Skeletal muscle cell (primary cell): Measurements from ENCODE around the gene FCAR.
"Not testable (repeated sequence)": the region's sequence is repeated elsewhere in the genome, so short reads cannot be mapped to it uniquely, and the experiment has no call there.

Experiments
- DNase-seq: peaks from one replicate; pipeline ENCODE4 v3.0.0-alpha.2; 2010; ENCODE audit warnings: low read depth
- H3K4me3 ChIP-seq: 2 replicates; pipeline ENCODE4 v1.5.1; 2011; ENCODE audit warnings: low read depth, mild to moderate bottlenecking, control low read depth, low read length, moderate library complexity

Gene FCAR

DNA sequence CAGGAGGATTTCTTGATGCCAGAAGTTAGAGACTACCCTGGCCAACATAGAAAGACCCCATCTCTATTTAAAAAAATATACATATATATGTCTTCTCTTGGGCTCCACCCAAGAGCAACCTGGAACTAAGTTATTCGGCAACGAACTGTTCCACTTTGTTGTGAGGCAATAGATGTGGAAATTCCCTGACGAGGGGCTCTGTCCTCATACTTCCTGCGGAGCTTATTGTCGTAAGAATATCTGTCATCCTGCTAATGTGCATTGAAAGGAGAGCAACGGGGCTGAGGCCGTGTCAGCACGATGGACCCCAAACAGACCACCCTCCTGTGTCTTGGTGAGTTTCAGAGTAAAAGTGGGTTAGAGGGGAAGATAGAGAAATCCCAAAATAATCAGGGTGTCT, at the start of gene FCAR:
FCAR (plus strand) TSS at position 246 of the 400 bp plus-strand sequence; CDS start at position 301, 55 bp downstream.
- no peak within 1 kb of the TSS for H3K4me3 ChIP-seq
- no peak for DNase-seq

DNA sequence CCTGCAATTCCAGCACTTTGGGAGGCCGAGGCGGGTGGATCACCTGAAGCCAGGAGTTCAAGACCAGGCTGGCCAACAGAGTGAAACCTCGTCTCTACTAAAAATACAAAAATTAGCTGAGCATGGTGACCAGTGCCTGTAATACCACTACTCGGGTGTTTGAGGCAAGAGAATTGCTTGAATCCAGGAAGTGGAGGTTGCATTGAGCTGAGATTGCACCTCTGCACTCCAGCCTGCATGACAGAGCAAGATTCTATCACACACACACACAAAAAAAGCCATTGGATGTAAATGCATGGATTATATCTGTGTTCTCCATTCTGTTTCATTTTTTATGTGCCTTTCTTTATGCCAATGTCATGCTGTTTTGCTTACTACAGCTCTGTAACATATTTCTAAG, 49.6 kb upstream of the FCAR start:
- H3K4me3 ChIP-seq, DNase-seq: not testable (repeated sequence)

DNA sequence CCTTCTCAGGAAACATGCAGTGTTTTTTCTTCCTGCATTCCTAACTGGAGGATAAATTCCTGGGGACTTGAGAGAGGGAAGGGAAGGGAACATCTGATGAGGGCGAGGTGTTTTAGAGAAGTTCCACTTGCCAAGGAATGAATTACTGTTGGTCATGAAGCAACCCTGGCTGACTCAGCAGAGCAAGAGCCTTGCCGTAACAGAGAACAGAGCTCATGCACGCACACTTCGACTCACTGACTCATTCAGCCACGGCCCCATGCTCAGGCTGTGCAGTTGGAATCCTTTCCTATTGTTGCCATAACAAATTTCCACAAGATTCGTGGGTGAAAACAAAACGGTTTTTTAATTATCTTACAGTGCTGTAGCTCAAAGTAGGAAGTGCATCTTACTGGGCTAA, 48.7 kb upstream of the FCAR start:
- H3K4me3 ChIP-seq, DNase-seq: not testable (repeated sequence)

DNA sequence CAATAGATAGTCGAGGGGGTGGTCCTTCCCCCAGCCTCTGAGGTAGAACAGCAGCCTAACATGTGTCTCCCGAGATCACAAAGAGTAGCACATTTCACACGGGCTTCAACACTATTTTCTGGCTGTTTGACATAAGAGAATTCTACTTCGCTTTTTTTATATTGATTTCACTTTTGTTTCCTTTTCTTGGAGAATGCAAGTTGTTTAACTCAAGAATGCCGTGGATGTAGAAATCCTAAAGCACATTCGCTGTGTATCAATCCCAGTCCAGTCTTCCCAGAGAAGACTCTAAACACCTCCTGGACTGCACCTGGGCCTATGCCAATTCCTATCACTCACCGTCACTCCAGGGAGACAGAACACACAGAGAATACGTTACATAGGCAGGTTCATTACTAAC, 46.0 kb upstream of the FCAR start:
- not testable (repeated sequence) for H3K4me3 ChIP-seq, DNase-seq

DNA sequence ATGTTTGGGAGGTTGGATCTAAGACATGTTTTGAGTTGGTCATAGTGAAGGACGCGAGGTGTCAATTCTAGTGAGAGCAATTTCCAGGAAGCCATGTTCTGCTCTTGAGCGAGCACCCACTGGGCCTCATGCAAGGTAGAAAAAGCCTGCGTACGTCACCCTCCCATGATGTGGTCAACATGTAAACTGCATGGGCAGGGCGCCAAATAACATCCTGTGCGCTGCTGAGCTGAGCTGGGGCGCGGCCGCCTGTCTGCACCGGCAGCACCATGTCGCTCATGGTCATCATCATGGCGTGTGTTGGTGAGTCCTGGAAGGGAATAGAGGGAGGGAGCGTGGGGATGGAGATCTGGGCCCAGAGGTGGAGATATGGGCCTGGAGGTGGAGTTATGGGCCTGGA, 41.5 kb upstream of the FCAR start, which contains the start of gene KIR2DS4:
KIR2DS4 (plus strand) TSS at position 181 of the 400 bp plus-strand sequence.
- not testable (repeated sequence) for H3K4me3 ChIP-seq

DNA sequence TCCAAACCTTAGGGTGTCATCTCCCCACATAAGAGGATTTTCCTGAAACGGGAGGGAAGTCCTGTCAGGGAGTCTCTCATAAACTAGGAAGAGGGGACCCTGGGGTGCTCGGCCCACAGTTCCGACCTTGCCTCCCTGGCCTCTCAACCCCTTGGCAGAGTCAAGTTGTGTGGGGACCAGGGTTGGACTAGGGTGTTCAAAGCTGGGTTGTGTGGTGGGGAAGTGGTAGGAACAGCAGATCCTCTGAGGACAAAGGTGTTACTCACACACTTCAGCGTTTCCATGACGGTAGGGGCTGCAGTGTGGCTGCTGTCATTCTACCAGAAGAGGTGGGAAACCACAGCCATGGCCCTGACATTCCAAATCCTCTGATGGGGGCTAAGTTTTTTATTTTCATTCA, 38.9 kb upstream of the FCAR start:
- not testable (repeated sequence) for H3K4me3 ChIP-seq, DNase-seq

More for the DNA sequence above, 41.5 kb upstream of the FCAR start, which contains the start of gene KIR2DS4:
- not testable (repeated sequence) for DNase-seq

DNA sequence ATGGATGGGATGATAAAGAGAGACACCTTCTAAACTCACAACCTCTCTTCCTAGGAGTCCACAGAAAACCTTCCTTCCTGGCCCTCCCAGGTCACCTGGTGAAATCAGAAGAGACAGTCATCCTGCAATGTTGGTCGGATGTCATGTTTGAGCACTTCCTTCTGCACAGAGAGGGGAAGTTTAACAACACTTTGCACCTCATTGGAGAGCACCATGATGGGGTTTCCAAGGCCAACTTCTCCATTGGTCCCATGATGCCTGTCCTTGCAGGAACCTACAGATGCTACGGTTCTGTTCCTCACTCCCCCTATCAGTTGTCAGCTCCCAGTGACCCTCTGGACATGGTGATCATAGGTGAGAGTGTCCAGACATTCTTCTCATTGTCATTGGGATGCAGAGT, 36.5 kb upstream of the FCAR start:
- not testable (repeated sequence) for DNase-seq, H3K4me3 ChIP-seq

DNA sequence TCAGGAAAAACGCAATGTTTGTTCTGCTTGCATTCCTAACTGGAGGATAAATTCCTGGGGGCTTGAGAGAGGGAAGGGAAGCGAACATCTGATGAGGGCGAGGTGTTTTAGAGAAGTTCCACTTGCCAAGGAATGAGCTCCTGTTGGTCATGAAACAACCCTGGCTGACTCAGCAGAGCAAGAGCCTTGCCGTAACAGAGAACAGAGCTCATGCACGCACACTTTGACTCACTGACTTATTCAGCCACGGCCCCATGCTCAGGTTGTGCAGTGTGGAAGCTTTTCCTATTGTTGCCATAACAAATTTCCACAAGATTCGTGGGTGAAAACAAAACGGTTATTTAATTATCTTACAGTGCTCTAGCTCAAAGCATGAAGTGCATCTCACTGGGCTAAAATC, 30.9 kb upstream of the FCAR start:
- not testable (repeated sequence) for DNase-seq, H3K4me3 ChIP-seq

DNA sequence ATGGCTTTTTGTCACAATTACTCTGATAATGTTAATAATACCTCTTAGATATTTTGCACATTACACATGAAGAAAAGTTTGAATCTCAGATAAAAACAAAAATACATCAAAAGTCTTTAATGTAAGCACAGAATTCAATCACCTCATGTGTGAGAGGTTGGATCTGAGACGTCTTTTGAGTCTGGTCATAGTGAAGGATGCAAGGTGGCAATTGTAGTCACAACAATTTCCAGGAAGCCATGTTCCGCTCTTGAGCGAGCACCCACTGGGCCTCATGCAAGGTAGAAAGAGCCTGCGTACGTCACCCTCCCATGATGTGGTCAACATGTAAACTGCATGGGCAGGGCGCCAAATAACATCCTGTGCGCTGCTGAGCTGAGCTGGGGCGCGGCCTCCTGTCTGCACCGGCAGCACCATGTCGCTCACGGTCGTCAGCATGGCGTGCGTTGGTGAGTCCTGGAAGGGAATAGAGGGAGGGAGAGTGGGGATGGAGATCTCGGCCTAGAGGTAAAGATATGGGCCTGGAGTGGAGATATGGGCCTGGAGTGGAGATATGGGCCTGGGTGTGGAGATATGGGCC, 23.9 kb upstream of the FCAR start, which contains the start of gene KIR3DL2:
KIR3DL2 (plus strand) TSS at position 383 of the 580 bp plus-strand sequence; CDS start at position 416, 33 bp downstream.
- DNase-seq, H3K4me3 ChIP-seq: not testable (repeated sequence)

DNA sequence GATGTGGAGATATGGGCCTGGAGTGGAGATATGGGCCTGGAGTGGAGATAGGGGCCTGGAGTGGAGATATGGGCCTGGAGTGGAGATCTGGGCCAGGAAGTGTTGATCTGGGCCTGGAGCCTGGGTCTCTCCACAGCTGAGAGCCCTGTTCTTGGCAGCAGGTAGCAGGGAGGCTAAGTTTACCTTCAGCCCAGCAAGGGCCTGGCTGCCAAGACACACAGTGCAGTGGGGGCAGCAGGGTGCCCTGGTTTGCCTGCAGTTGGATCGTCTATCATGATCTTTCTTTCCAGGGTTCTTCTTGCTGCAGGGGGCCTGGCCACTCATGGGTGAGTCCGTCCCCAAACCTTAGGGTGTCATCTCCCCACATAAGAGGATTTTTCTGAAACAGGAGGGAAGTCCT, 23.1 kb upstream of the FCAR start:
- no peak overlapping the region for H3K4me3 ChIP-seq
- DNase-seq: no peak

DNA sequence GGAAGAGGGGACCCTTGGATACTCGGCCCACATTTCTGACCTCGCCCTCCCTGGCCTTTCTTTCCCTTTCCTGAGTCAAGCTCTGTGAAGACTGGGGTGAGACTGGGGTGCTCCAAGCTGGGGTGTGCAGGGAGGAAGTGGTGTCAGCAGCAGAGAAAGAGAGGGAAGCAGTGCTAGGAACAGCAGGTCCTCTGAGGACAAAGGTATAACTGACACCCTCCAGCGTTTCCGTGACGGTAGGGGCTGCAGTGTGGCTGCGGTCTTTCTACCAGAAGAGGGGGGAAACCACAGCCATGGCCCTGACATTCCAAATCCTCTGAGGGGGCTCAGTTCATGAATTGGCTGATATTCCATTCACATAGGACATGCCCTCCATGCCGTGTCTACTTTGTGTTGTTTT, 22.7 kb upstream of the FCAR start:
- DNase-seq: no peak
- H3K4me3 ChIP-seq: no peak overlapping the region

DNA sequence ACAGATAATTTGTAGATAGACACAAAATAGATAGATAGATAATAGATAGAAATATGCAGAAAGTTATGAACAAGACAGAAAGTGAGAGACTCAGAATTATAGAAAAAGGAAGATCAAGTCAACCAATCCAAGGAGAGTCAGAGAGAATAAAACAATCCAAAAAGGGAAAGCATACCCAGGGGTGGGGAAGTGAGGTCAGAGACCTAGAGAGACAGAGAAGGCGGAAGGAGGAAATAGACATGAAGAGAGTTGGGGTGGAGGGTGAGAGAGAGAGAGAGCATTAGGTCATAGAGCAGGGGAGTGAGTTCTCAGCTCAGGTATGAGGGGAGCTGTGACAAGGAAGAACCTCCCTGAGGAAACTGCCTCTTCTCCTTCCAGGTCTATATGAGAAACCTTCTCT, 18.8 kb upstream of the FCAR start:
- H3K4me3 ChIP-seq, DNase-seq: not testable (repeated sequence)

DNA sequence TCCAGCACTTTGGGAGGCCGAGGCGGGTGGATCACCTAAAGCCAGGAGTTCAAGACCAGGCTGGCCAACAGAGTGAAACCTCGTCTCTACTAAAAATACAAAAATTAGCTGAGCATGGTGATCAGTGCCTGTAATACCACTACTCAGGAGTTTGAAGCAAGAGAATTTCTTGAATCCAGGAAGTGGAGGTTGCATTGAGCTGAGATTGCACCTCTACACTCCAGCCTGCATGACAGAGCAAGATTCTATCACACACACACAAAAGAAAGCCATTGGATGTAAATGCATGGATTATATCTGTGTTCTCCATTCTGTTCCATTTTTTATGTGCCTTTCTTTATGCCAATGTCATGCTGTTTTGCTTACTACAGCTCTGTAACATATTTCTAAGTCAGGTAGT, 15.6 kb upstream of the FCAR start:
- H3K4me3 ChIP-seq, DNase-seq: not testable (repeated sequence)

DNA sequence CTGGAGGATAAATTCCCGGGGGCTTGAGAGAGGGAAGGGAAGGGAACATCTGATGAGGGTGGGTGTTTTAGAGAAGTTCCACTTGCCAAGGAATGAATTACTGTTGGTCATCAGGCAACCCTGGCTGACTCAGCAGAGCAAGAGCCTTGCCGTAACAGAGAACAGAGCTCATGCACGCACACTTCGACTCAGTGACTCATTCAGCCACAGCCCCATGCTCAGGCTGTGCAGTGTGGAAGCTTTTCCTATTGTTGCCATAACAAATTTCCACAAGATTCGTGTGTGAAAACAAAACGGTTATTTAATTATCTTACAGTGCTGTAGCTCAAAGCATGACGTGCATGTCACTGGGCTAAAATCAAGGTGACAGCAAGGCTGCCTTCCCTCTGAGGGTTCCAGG, 14.6 kb upstream of the FCAR start:
- not testable (repeated sequence) for H3K4me3 ChIP-seq, DNase-seq

DNA sequence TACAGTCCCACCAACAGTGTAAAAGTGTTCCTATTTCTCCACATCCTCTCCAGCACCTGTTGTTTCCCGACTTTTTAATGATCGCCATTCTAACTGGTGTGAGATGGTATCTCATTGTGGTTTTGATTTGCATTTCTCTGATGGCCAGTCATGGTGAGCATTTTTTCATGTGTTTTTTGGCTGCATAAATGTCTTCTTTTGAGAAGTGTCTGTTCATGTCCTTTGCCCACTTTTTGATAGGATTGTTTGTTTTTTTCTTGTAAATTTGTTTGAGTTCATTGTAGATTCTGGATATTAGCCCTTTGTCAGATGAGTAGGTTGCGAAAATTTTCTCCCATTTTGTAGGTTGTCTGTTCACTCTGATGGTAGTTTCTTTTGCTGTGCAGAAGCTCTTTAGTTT, 10.6 kb upstream of the FCAR start:
- not testable (repeated sequence) for DNase-seq, H3K4me3 ChIP-seq

DNA sequence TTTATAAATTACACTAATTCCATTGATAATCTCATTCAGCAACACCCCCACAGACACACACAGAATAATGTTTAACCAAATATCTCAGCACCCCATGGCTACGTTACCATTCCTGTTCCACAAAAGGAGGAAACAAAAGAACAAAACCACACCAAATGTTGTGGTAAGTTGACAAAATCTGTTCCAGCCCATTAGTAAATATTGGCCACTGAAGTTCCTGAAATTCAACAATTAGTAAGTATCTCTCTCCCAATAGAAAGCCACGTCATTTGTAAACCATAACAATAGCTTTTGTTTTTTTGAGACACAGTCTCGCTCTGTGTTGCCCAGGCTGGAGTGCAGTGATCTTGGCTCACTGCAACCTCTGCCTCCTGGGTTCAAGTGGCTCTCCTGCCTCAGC, 2.3 kb upstream of the FCAR start:
- DNase-seq: no peak
- H3K4me3 ChIP-seq: no peak overlapping the region

DNA sequence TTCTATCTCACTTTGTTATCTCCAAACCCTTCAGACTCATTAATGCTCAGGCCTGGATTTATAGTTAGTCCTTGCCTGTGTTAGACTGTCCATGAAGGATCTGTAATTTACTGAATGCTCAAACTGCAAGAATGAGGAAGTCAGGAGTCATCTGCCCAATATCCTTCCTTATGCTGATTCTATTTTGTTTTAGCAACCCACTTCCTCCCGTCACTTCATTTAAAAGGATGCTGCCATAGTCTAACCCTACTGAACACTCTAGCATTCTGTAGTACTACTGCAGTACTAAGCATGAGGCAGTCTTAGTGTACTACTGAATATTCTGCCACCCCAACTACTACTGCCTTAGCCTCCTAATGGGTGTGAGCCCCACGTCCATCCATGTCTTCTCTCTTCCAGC, 1.5 kb downstream of the FCAR start:
- H3K4me3 ChIP-seq: no peak overlapping the region
- no peak for DNase-seq

DNA sequence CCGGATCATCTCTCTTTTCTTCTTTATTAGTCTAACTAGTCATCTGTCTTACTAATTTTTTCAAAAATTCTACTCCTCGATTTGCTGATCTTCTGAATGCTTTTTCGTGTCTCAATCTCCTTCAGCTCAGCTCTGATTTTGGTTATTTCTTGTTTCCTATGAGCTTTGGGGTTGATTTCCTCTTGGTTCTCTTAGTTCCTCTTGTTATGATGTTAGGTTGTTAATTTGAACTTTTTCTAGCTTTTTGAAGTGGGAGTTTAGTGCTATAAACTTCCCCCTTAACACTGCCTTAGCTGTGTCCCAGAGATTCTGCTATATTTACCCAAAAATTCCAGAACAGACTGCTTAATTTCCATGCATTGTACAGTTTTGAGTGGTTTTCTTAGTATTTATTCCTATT, 3.4 kb downstream of the FCAR start:
- DNase-seq: no peak
- no peak overlapping the region for H3K4me3 ChIP-seq

DNA sequence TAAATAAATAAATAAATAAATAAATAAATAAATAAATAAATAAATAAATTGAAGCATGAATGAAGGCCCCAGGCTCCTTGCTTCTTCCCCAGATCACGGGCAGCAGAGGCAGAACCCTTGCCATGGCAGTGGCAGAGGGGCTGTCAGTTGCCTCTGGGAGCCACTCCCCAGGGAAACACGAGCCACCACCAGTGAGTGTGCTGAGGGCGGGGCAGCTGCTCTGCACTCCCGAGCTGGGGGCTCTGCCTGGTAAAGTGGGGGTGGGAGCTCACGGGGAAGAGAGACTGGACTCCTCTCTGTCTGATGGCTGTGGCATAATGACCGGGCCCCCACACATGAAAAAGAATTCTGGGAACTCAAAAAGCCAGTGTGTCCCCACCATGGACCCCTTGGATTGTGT, 7.8 kb downstream of the FCAR start:
- H3K4me3 ChIP-seq: no peak overlapping the region
- no peak for DNase-seq

DNA sequence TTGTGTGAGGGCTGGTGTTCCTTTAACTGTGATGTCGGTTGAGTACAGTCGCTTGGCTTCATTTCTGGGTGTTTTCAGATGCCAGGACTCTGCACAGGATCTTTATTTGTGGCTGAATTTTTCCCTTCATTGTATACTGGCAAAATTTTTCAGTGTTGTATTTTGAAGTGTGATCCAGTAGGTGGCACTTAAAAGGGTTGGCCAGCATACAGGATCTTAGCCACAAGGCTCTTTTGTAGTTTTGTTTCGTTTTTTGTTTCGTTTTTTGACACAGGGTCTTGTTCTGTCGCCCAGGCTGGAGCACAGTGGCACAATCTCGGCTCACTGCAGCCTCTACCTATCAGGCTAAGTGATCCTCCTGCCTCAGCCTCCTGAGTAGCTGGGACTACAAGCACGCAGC, 8.7 kb downstream of the FCAR start:
- no peak overlapping the region for H3K4me3 ChIP-seq
- DNase-seq: no peak

DNA sequence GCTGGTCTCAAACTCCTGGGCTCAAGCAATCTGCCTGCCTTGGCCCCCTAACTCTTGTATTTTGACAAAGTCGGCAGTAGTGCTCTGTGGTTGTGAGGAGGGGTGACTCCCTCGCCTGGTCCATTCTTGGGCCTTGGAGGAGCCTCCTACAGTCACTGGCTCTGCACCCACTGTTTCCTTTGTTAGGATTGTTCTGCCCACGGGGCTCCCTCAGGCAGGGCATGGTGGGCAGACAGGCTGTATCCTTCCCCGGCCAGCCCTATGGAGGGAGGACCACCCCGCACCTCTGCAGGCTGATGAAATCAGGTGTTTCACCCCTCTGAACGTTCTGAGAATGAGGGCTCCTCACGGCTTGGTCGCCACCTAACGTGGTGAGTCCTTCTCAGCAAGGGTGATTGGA, 9.2 kb downstream of the FCAR start:
- no peak for DNase-seq
- no peak overlapping the region for H3K4me3 ChIP-seq

DNA sequence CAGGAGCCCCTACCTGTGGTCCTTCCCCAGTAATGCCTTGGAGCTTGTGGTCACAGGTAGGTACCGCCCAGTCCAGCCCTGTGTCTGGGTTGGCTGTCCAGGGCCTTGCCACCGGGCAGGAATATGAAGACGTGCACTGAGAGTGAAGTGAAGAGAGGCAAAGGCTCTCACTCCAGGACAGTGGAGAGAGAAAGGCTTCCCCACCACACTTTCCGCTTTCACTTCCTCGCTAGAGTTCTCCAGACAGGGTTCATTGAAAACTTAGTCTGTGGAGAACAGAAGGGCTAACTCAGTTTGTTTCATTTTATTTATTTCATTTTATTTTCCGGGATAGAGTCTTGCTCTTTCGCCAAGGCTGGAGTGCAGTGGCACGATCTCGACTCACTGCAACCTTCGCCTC, 14.2 kb downstream of the FCAR start:
- no peak for DNase-seq

More for the DNA sequence above, 14.2 kb downstream of the FCAR start:
- H3K4me3 ChIP-seq: no peak overlapping the region
